ENCODE results near the gene PLA2G2C.
"Not testable (repeated sequence)": the region's sequence is repeated elsewhere in the genome, so short reads cannot be mapped to it uniquely, and the experiment has no call there.

The PLA2G2C gene

DNA sequence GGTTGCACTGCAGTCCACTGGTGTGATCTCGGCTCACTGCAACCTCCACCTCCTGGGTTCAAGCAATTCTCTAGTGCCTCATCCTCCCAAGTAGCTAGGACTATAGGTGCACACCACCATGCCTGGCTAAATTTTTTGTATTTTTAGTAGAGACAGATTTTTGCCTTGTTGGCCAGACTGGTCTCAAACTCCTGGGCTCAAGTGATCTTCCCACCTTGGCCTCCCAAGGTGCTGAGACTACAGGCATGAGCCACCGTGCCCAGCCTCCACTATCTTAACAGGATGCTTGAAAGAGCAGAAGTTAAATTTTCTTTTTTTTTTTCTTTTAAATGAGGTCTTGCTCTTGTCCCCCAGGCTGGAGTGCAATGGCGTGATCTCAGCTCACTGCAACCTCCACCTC is 55.8 kb downstream of the PLA2G2C start:
- not testable (repeated sequence) for DNase-seq (ENCODE audit: low read depth, low spot score)

GRCh38 chr1:20126806-20127440 is 59.4 kb downstream of the PLA2G2C start:
- DNase-seq (ENCODE audit: low read depth, low spot score), result no peak

GRCh38 chr1:20126041-20126805 is 60.1 kb downstream of the PLA2G2C start:
- no peak for DNase-seq (ENCODE audit: low read depth, low spot score)

DNA sequence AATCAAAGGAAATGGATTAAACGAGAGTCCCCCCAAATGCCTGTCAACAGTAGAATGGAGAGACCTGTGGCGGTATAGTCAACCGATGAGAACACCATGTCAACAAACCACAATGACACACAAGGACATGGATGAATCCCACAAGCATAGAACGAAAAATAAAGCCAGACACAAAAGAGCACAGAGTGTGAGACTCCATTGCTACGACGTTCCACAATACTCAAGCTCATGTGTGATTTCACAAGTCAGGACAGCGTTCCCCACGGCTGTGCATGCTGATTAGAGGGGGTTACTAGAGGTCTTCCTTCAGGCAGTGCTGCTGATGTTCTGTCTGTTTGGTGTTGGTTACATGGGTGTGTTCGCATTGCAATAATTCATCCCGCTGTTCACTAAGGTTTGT is 61.2 kb downstream of the PLA2G2C start:
- no peak for DNase-seq (ENCODE audit: low read depth, low spot score)

DNA sequence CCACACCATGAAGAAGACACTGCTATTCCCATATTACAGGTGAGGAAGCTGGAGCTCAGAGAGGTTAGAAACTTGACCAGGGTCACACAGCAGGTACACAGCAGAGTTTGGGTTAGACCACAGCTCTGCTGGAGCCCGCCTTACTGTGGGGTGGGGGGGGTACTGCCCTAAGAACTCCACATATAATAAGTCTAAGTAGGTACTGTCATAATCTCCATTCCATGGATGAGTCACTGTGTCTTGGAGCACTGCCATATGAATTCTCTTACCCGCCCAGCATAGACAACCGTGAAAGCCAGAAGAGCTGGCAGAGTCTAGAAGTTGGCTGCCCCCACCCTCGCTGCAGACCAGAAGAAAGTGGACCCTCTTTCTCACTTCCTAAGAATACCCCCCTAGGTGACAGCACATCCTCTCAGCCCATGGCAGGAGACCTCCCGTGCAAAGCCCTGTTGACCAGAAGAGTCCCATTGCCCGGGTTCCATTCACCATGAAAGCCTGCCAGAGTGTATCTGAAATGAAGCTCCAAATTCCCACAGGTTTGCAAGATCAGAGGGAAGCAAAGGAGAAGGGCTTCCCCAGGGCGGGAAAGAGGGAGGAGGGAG is 61.8 kb downstream of the PLA2G2C start:
- DNase-seq (ENCODE audit: low read depth, low spot score), result no peak

DNA sequence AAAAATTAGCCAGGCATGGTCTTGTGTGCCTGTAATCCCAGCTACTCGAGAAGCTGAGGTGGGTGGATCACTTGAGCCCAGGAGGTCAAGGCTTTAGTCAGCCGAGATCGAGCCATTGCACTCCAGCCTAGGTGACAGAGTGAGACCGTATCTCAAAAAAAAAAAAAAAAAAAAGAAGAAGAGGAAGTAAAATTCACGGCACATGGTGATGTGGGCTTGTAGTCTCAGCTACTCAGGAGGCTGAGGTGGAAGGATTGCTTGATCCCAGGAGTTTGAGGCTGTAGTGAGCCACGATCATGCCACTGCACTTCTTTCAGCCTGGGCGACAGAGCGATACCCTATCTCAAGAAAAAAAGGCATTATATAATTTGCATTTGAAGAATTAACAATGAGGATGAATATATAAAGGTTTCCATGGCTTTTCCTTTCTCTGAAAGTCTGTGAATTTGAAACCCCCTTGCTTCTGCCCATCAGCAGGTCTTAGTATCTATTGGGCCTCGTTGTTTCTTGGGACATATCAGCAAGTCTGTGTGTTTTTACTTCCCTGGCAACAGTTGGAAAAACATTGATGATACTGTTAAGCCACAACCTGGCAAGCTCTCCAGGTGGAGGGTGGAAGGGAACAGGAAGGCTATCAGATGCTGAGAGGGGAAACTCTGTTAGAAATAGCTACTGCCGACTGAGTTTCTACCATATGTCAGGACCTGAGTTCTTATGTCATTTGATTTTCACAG is 62.4 kb downstream of the PLA2G2C start:
- DNase-seq (ENCODE audit: low read depth, low spot score), result no peak

DNA sequence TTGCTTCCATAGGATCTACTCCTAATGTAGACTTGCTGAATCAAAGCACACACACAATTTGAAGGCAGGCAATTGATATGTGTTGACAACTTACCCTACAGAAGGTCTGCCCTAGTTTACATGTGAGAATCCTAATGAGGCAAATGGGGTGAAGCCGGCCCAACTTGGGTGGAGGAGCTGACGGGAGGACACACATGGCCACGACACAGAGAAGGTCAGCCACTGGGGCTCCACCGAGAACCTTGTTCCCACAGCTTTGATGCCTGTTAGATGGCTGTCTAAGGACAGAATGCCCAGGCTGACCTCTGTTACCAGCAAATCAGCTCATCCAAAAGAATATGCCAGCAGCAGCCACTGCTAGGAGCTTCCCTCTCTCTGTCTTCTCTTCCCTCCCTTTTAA is 65.5 kb downstream of the PLA2G2C start:
- DNase-seq (ENCODE audit: low read depth, low spot score), result no peak

DNA sequence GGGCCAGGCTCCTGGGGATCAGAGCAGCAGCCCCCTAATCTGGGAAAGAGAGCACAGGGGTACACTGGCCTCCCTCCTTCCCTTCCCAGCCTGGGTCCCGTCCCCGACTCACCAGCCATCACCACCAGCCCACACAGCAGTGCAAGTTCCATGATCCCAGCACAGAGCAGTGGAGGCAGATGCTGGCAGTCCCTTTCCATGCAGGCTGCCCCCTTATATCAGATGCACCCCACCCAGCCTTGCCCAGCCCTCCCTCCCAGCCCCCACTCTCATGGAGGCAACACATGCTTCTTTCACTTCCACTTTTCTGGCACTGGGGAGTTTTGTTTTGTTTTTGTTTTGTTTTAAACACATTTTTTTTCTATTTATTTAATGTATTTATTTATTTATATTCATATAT is 67.0 kb downstream of the PLA2G2C start, which contains the start of gene PLA2G2D:
PLA2G2D (minus strand) TSS at position 190 of the 400 bp plus-strand sequence; CDS start at position 152, 38 bp downstream.
- no peak for DNase-seq (ENCODE audit: low read depth, low spot score)

DNA sequence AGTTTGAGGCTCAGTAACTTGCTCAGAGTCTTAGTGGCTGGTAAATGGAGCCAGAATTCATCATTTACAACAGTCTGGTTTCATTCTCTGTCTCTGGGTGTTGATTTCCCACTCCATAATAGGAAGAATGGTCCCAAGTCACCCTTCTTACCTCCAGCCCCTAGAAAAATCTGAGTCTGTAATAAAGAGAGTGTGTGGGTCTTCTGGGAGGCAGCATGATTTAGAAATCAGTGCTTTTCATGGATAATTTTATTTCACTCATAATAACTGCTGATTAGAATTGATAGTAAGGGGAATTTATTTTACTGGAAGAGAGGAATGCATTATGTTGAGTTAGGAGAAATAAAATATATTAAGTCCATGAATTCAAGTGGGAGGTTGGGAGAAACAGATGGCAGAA is 69.1 kb downstream of the PLA2G2C start:
- DNase-seq (ENCODE audit: low read depth, low spot score), result no peak

- DNase-seq (ENCODE audit: low read depth, low spot score), result no peak
Measured at GRCh38 chr1:20115916-20116315, 70.4 kb downstream of the PLA2G2C start.

DNA sequence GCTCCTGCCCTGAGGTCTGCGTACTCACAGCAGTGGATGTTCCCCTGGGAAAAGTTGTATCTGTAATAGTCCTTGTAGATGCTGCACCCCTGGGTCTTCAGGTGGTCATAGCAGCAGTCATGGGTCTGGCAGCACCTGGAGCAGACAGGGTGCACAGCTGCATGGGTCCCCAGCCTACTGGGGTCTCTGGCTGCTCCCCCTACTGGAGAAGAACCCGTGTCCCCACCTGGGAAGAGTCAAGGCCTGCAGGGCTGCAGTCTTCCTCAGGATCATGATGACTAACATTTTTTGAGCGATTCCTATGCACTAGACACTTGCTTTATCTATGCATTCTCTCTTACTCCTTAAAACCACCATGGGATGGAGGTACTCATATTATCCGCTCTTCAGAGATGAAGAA is 70.8 kb downstream of the PLA2G2C start:
- no peak for DNase-seq (ENCODE audit: low read depth, low spot score)

DNA sequence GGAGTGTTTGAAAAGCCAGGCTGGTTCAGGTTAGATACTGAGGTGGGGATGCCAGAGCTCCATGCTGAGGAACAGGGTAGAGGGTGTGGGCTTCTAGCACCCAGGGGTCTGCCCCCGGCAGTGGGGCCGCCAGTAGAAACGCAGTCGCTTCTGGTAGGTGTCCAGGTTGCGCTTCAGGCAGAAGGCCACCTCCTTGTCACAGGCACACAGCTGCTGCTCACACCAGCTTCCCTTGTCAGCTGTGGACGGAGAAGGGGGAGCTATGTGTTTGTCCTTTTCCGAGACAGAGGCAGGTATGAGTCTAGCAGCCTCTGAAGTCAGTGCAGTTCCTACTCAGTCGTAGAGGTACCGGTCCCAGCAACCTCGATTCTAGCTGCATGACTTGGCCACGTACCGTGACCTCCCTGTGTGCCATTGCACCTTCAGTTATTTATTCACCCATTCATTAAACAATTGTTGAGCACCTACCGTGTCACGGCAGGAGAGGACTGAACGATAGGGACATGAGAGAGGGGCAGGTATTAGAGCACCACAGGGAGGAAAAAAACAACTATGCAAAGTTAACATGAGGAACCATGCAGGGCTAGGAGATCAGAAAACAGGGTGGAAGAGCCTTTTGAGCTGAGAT is 72.2 kb downstream of the PLA2G2C start:
- DNase-seq (ENCODE audit: low read depth, low spot score), result no peak

Data from ELF-1 (cell line).